ENCODE measurements around the gene TTLL3.

- no peak for TF ChIP-seq POLR2A (IDR thresholded peaks at IDR 0.05)
- TF ChIP-seq CTCF (IDR thresholded peaks at IDR 0.05): no peak
These were observed 33.0 kb upstream of the TTLL3 start for GRCh38 chr3:9776896-9777693.
